Central memory CD8-positive, alpha-beta T cell (primary cell): ENCODE measurements around the gene SDR42E2.
"Not testable (repeated sequence)": the region's sequence is repeated elsewhere in the genome, so short reads cannot be mapped to it uniquely, and the experiment has no call there.

Source experiments
- ATAC-seq: fragments of 150-1000 bp; cut with Tn5 transposase; replicated peaks from 2 replicates; pipeline ENCODE4 v1.10.0; 2022; ENCODE audit warnings: mild to moderate bottlenecking, moderate FRiP score, moderate number of reproducible peaks; ENCODE audit not compliant: poor library complexity, severe bottlenecking; ENCODE audit errors: extremely low read depth
- DNase-seq, 2 donors: peaks; one replicate each; pipeline ENCODE4 v3.0.0; 2021; ENCODE audit warnings: low spot score in 2 of 2
- H3K27ac Mint-ChIP-seq: one replicate; pipeline ENCODE4 v1.8.0; 2022; ENCODE audit warnings: low read depth, mild to moderate bottlenecking, moderate library complexity, mixed read lengths
- H3K27me3 Mint-ChIP-seq: one replicate; pipeline ENCODE4 v1.8.0; 2022; ENCODE audit warnings: mixed read lengths
- H3K36me3 Mint-ChIP-seq: one replicate; pipeline ENCODE4 v1.8.0; 2022; ENCODE audit warnings: mild to moderate bottlenecking, moderate library complexity, mixed read lengths; ENCODE audit not compliant: insufficient read depth
- H3K4me1 Mint-ChIP-seq: one replicate; pipeline ENCODE4 v1.8.0; 2022; ENCODE audit warnings: mixed read lengths
- H3K4me3 Mint-ChIP-seq: one replicate; pipeline ENCODE4 v1.8.0; 2022; ENCODE audit warnings: mild to moderate bottlenecking, moderate library complexity, mixed read lengths
- H3K9me3 Mint-ChIP-seq: one replicate; pipeline ENCODE4 v1.8.0; 2022; ENCODE audit warnings: mixed read lengths

SDR42E2 gene

DNA sequence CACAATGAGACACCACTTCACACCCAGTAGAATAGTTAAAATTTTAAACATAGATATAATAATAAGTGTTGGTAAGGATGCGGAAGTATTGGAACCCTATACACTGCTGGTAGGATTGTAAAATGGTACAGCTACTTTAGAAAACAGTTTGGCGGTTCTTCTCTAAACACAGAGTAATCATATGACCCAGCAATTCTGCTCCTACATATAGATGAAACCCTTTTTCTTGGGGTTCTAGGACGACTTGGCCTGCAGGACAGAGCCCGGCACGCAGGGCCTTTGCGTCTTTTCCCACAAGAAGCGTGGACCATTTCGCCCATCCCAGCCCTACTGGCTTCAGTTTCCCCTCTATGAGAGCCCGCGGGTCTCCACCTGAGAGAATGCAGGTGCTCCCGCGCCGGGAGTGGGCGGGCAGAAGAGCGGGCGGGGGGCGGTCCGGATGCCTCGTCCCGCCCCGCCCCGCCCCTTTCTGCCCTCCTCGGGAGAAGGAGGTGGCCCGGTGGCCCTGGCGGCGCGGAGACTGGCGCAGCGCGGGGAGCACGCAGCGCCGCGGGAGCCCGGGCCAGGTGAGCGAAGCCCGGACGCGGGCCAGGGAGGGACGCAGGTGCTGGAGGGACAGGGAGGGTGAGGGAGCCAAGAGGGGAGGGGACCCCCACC lies at the start of gene SDR42E2:
TSS of gene SDR42E2 (plus strand) at position 508 of the 657 bp plus-strand sequence. CDS start 3,077 bp downstream, outside the sequence.
- H3K4me3 Mint-ChIP-seq: peak within 1 kb of the TSS; percentile 57
- peaks cover 2% of the 10 kb centered on the region for H3K36me3 Mint-ChIP-seq
- peaks cover 15% of the 10 kb centered on the region for H3K27me3 Mint-ChIP-seq
- no peaks in the 10 kb centered on the region for H3K9me3 Mint-ChIP-seq
- ATAC-seq (peak; percentile 79), DNase-seq (no peak)
- H3K27ac Mint-ChIP-seq: no peak within 1 kb of the TSS
- no peaks in the 10 kb centered on the region for H3K4me1 Mint-ChIP-seq

DNA sequence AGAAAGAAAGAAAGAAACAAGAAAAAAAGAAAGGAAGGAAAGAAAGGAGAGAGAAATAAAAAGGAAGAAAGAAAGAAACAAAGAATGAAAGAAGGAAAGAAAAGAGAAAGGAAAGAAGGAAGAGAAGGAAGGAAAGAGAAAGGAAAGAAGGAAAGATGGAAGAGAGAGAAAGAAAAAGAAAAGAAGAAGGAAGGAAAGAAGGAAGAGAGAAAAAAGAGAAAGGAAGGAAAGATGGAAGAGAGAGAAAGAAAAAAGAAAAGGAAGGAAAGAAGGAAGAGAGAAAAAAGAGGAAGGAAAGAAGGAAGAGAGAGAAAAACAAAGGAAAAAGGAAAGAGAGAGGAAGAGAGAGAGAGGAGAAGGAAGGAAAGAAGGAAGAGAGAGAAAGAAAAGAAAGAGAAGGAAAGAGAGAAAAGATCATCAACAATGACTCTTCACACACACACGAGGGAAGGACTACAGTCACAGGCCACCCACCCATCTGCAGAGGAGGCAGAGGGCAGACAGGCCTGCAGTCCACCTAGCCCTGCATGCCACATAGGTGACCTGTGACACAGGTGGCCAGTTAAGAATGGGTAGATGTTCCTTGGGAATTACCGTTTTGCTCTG lies 46.1 kb upstream of the SDR42E2 start:
- Mint-ChIP-seq H3K36me3 (no peaks in the 10 kb centered on the region), H3K4me3 (no peak overlapping the region), H3K27me3 (no peaks in the 10 kb centered on the region), H3K4me1 (no peaks in the 10 kb centered on the region), H3K27ac (peak overlapping the region; percentile 5), H3K9me3 (no peaks in the 10 kb centered on the region)
- no peak for ATAC-seq
- no peak for DNase-seq

DNA sequence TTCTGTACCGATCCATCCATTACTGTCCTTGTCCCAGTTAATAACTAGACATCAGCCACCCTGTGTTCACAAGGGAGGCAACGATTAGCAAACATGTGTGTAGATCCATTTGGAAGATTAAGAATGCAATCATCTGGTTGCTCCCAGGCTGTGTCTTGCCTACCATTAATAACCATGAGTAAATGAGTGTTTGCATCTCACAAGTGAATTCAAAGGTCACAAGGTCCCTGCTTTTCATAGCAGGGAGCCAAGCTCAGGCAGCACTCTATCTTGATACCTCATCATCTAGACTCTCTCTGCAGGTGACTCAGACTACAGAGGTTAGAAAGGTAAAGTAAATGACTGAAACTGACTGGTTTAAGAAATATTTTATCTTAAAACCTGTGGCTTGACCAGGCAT lies 44.7 kb upstream of the SDR42E2 start:
- DNase-seq (no peak), ATAC-seq (no peak)
- peaks cover 2% of the 10 kb centered on the region for H3K36me3 Mint-ChIP-seq
- H3K27ac Mint-ChIP-seq: no peak overlapping the region
- no peaks in the 10 kb centered on the region for H3K27me3 Mint-ChIP-seq
- no peaks in the 10 kb centered on the region for H3K4me1 Mint-ChIP-seq
- no peak overlapping the region for H3K4me3 Mint-ChIP-seq
- H3K9me3 Mint-ChIP-seq: no peaks in the 10 kb centered on the region

DNA sequence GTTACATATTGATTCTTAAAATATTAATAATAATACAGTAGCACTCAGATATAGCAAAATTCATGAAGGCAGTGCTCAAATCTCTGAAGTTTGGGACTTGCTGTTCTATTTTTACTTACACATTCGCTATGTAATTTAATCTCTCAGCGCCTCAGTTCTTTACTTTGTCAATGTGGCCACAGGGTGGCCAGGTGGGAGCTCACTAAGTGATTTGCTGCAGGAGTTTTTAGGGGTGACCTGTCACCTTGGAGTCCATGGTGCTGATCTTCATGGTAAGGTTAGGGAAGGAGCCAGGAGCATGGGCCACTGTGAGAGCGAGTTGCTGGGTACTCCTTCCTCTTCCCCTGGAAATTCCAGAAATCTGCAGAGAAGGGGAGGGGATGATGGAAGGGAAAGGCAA lies 41.9 kb upstream of the SDR42E2 start:
- no peaks in the 10 kb centered on the region for H3K9me3 Mint-ChIP-seq
- no peaks in the 10 kb centered on the region for H3K27me3 Mint-ChIP-seq
- H3K36me3 Mint-ChIP-seq: peaks cover 2% of the 10 kb centered on the region
- DNase-seq (no peak), ATAC-seq (no peak)
- no peak overlapping the region for H3K27ac Mint-ChIP-seq
- no peaks in the 10 kb centered on the region for H3K4me1 Mint-ChIP-seq
- no peak overlapping the region for H3K4me3 Mint-ChIP-seq

DNA sequence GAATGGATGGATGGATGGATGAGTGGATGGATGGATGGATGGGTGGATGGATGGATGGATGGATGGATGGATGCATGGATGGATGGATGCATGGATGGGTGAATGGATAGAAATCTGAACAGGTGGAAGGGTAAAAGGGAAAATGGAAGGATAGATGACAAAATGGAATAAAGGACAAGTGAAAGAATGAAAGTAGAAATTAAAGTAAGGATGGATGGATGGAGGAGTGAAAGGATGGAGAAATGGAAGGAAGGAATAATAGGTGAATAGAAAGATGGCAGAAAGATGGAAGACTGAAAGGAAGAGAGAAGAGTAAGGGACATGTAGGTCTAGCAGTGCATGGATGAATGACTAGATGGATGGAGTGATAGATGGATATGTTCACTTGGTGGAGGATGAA lies 40.1 kb upstream of the SDR42E2 start:
- Mint-ChIP-seq H3K27me3 (no peaks in the 10 kb centered on the region), H3K9me3 (no peaks in the 10 kb centered on the region), H3K4me3 (no peak overlapping the region), H3K4me1 (no peaks in the 10 kb centered on the region), H3K36me3 (peaks cover 2% of the 10 kb centered on the region), H3K27ac (no peak overlapping the region)
- DNase-seq (no peak), ATAC-seq (no peak)

DNA sequence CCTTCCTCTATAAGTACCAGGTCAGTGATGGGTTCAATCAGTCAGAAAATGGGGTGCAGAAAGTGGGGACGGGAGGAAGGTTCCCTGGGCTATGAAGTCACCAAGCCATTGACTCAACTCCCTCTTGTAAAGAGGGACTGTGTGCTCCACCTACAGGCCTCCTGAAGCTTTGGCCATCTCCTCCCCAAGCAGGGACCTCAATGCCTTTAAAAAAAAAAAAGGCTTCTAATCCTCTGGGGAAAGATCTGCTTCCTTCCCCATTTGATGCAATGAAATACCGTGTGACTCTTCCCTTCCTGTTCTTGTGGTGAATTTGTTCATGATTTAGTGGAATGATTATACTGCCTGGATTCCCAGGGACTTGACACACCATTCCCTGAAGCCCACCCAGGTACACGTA lies 39.2 kb upstream of the SDR42E2 start:
- H3K4me3 Mint-ChIP-seq: no peak overlapping the region
- peaks cover 8% of the 10 kb centered on the region for H3K27me3 Mint-ChIP-seq
- H3K4me1 Mint-ChIP-seq: no peaks in the 10 kb centered on the region
- no peak overlapping the region for H3K27ac Mint-ChIP-seq
- ATAC-seq: no peak
- H3K9me3 Mint-ChIP-seq: peaks cover 3% of the 10 kb centered on the region
- DNase-seq: no peak
- peaks cover 2% of the 10 kb centered on the region for H3K36me3 Mint-ChIP-seq

DNA sequence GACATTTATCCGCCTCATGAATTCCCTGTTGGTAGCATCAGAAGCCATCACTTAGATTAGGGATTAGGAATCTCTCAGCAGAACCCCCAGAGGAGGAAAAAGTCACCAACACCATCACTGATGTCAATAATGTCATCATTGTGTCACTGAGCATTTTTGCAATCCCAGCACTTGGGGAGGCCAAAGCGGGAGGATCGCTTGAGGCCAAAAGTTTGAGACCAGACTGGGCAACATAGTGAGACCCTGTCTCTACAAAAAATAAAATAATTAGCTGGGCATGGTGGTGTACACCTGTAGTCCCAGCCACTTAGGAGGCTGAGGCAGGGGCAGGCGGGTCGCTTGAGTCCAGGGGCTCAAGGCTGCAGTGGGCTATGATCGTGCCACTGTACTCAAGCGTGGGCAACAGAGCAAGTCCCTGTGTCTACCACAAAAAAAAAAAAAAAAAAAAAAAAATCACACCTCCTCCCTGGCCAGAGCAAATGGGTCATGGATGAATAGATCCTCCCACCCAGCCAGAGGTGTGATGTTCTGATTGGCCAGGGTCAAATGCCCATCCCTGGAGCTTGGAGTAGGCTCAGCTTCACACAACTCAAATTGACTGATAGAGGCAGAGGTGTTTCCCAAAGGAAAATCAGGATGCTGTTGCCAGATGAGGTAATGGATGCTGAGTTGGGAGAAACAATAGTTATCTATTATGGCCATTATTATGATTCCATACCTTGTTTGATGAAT lies 38.4 kb upstream of the SDR42E2 start:
- Mint-ChIP-seq H3K36me3 (peaks cover 2% of the 10 kb centered on the region), H3K9me3 (peaks cover 9% of the 10 kb centered on the region), H3K27me3 (peaks cover 9% of the 10 kb centered on the region), H3K4me1 (no peaks in the 10 kb centered on the region), H3K4me3 (no peak overlapping the region), H3K27ac (no peak overlapping the region)
- no peak for DNase-seq
- ATAC-seq: no peak

DNA sequence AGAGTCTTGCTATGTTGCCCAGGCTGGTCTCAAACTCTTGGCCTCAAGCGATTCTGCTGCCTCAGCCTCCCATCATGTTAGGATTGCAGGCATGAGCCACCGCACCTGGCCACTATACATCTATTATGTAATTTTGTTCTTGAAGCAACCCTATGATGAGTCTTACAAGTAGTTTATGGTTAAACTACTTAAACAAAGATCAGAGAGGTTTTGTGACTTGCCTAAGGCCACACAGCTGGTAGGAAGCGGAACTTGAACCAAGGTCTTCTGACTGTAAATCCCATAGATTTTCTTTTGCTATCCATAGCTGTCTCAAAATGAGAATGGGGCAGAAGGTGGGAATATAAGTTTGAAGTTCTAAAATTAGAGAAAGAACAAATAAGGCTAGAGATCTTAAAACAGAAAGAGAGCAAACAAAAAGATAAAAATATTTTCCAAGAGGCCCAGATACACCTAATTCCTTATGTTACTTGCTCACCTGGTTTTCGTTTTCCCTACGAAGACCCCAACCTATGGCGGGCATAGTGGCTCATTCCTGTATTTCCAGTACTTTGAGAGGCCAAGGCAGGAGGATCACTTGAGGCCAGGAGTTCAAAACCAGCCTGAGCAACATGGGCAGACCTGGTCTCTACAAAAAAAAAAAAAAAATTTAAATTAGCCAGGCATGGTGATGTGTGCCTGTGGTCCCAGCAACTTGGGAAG lies 37.6 kb upstream of the SDR42E2 start:
- DNase-seq (no peak), ATAC-seq (no peak)
- peaks cover 9% of the 10 kb centered on the region for H3K27me3 Mint-ChIP-seq
- no peaks in the 10 kb centered on the region for H3K4me1 Mint-ChIP-seq
- H3K36me3 Mint-ChIP-seq: peaks cover 2% of the 10 kb centered on the region
- peaks cover 9% of the 10 kb centered on the region for H3K9me3 Mint-ChIP-seq
- no peak overlapping the region for H3K4me3 Mint-ChIP-seq
- H3K27ac Mint-ChIP-seq: no peak overlapping the region

DNA sequence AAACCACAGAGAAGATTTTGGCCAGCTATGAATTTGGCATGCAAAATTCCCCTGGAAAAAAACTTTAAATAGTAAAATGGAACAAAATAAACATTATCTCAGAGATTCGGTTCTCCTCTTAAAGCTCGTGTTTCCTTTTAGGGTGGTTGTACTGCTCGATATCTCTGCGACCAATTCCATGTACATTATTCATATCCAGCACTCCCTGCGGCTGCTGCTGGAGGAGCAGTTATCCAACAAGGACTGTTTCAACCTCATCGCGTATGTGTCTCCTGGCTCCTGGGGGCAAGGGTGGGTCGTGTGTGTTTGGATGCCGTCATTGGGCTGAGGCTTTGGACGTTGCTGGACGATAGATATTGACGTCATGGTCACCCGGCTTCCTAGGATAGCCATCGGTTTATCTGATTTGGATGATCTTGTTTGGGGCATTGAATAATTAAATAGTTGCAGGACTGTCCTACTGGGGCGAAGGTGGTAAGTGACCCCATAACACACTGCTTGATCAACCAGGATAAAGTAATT lies 36.2 kb upstream of the SDR42E2 start:
- H3K9me3 Mint-ChIP-seq: peaks cover 9% of the 10 kb centered on the region
- H3K27me3 Mint-ChIP-seq: peaks cover 9% of the 10 kb centered on the region
- H3K36me3 Mint-ChIP-seq: peaks cover 2% of the 10 kb centered on the region
- H3K4me1 Mint-ChIP-seq: no peaks in the 10 kb centered on the region
- no peak overlapping the region for H3K27ac Mint-ChIP-seq
- ATAC-seq (no peak), DNase-seq (no peak)
- H3K4me3 Mint-ChIP-seq: no peak overlapping the region

DNA sequence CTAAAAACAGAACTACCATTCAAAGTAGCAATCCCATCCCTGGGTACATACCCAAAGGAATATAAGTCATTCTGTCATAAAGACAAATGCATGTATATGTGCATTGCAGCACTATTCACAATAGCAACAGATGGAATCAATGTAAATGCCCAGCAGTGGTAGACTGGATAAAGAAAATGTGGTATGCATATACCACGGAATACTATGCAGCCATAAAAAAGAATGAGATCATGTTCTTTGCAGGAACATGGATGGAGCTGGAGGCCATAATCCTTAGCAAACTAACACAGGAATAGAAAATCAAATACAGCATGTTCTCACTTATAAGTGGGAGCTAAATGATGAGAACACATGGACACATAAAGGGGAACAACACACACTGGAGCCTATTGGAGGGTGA lies 33.8 kb upstream of the SDR42E2 start:
- H3K4me1 Mint-ChIP-seq, H3K27me3 Mint-ChIP-seq, H3K9me3 Mint-ChIP-seq, H3K4me3 Mint-ChIP-seq, H3K27ac Mint-ChIP-seq, H3K36me3 Mint-ChIP-seq, DNase-seq, ATAC-seq: not testable (repeated sequence)

DNA sequence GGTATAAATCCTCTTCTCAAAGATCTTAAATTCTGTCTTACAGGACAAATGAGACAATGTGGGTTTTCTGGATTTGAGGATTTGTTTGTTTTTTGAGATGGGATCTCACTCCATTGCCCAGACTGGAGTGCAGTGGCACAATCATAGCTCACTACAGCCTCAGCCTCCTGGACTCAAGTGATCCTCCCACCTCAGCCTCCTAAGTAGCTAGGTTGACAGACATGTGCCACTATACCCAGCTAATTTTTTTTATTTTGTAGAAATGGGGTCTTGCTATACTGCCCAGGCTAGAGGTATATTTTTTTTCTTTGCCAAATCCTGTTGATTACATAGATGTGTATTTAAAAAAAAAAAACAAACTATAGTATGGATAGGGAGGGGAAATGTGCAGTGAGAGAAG lies 31.8 kb upstream of the SDR42E2 start:
- Mint-ChIP-seq H3K27ac (no peak overlapping the region), H3K27me3 (peaks cover 9% of the 10 kb centered on the region), H3K36me3 (peaks cover 3% of the 10 kb centered on the region), H3K4me1 (no peaks in the 10 kb centered on the region), H3K4me3 (no peak overlapping the region), H3K9me3 (peaks cover 9% of the 10 kb centered on the region)
- ATAC-seq (no peak), DNase-seq (no peak)

DNA sequence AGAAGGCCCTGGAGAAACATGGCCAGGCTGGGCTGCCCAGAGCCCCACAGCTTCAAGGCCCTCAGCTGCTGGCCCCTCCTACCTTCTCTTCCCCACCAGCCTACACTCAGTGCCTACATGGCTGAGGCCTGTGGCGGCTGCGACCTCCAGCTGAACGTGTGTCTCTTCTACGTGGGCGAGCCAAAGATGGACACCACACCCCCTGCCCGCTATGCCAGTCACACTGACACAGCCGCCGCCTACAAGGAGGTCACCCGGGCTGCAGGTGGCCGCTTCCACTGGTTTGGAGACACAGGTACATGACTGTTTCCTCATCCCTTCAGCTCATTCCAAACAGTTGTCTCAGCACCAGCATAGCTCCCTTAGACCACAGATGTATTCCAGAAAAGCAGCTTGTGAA lies 29.5 kb upstream of the SDR42E2 start:
- ATAC-seq: no peak
- Mint-ChIP-seq H3K9me3 (peaks cover 9% of the 10 kb centered on the region), H3K4me1 (no peaks in the 10 kb centered on the region), H3K27ac (no peak overlapping the region), H3K27me3 (peaks cover 14% of the 10 kb centered on the region), H3K36me3 (peaks cover 3% of the 10 kb centered on the region), H3K4me3 (no peak overlapping the region)
- DNase-seq: no peak
